ENCODE measurements around the gene ST7.

ST7 gene

DNA sequence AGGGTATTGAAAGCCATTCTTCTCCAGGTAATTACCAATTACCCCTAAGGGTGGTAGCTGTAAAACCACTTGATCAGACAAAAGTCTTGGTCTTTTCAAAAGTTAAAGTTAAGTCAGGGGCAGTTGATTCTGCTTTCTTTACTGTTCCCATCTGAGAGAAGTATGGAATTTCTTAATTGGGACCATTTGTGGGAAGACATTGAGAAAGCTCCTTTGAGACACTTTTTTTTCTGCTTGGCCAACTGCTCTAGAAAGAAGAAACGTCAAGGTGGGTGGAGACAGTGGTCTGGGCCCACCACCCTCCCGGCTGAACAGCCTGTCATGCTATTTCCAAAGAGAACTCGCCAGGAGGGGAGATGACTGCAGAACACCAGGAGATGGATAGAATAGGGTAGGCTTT is 324.3 kb downstream of the ST7 start:
- H3K4me3 ChIP-seq (ENCODE audit: low read length): no peak overlapping the region
- H3K36me3 ChIP-seq (ENCODE audit: control insufficient read depth, insufficient read depth, low read length): no peaks in the 10 kb centered on the region
- no peaks in the 10 kb centered on the region for H3K9me3 ChIP-seq (ENCODE audit: control insufficient read depth, low read length)
- H3K9ac ChIP-seq (ENCODE audit: low read length): no peak overlapping the region
- H3K4me1 ChIP-seq (ENCODE audit: control insufficient read depth, insufficient read depth, low read length): no peaks in the 10 kb centered on the region
- H3K27me3 ChIP-seq (ENCODE audit: control insufficient read depth, insufficient read depth, low read length): no peaks in the 10 kb centered on the region

DNA sequence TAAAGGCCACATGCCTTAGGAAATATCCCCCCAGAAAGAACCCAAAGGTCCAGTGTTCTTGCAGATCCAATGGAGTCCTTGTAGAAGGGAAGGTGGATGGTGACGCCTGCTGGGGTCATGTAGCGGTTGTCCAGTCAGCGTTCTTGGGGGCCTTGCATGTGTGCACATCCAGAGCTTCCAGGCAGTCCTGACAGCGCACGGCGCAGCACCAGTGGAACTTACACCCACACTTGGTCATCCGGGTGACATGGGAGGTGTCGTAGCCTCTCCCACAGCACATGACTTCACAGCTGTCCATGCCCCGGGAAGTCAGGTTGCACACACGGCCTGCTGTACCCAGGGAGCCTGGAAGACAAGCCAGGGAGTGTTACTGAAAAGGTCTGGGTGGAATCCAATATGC is 324.7 kb downstream of the ST7 start:
- Histone ChIP-seq H3K36me3 (ENCODE audit: control insufficient read depth, insufficient read depth, low read length) (no peaks in the 10 kb centered on the region), H3K4me3 (ENCODE audit: low read length) (no peak overlapping the region), H3K9ac (ENCODE audit: low read length) (no peak overlapping the region), H3K27me3 (ENCODE audit: control insufficient read depth, insufficient read depth, low read length) (no peaks in the 10 kb centered on the region), H3K9me3 (ENCODE audit: control insufficient read depth, low read length) (no peaks in the 10 kb centered on the region), H3K4me1 (ENCODE audit: control insufficient read depth, insufficient read depth, low read length) (no peaks in the 10 kb centered on the region)

DNA sequence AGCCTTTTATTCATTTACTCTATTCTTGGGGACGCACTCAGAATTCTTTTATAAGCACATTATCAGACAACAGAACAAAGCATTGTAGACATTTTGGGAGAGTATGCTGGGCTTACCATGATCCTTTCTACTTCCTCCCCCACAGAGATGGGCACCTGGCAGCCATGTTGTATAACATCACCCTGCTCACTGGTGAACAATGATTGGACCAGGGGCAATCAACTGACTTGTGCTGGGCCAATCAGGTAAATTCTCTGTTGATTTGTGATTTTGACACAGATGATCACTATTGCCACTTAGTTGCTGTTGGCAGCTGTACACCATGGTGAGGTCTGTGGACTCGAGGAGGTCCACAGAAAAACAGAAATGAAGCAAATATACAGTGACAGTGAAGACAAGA is 325.9 kb downstream of the ST7 start:
- H3K4me1 ChIP-seq (ENCODE audit: control insufficient read depth, insufficient read depth, low read length): no peaks in the 10 kb centered on the region
- no peaks in the 10 kb centered on the region for H3K36me3 ChIP-seq (ENCODE audit: control insufficient read depth, insufficient read depth, low read length)
- no peaks in the 10 kb centered on the region for H3K9me3 ChIP-seq (ENCODE audit: control insufficient read depth, low read length)
- H3K4me3 ChIP-seq (ENCODE audit: low read length): no peak overlapping the region
- no peak overlapping the region for H3K9ac ChIP-seq (ENCODE audit: low read length)
- H3K27me3 ChIP-seq (ENCODE audit: control insufficient read depth, insufficient read depth, low read length): no peaks in the 10 kb centered on the region

Data from mucosa of stomach (tissue), 1 donor.